IPS-18a (cell line): Measurements from ENCODE around the gene PPFIA4.

Experiments
- H3K27ac ChIP-seq: one replicate; pipeline ENCODE4 v1.5.1; 2013; ENCODE audit warnings: low read length
- H3K27me3 ChIP-seq: one replicate; pipeline ENCODE4 v1.6.1; 2013; ENCODE audit warnings: mild to moderate bottlenecking, low read length; ENCODE audit not compliant: control insufficient read depth, insufficient read depth
- H3K36me3 ChIP-seq: one replicate; pipeline ENCODE4 v1.6.1; 2013; ENCODE audit warnings: low read depth, low read length; ENCODE audit not compliant: control insufficient read depth
- H3K4me1 ChIP-seq: one replicate; pipeline ENCODE4 v1.6.1; 2013; ENCODE audit warnings: low read depth, low read length; ENCODE audit not compliant: control insufficient read depth
- H3K4me3 ChIP-seq: one replicate; pipeline ENCODE4 v1.5.1; 2013; ENCODE audit warnings: low read length
- H3K9ac ChIP-seq: one replicate; pipeline ENCODE4 v1.6.1; 2013; ENCODE audit warnings: mild to moderate bottlenecking, low read length, moderate library complexity
- H3K9me3 ChIP-seq: one replicate; pipeline ENCODE4 v1.6.1; 2013; ENCODE audit warnings: low read depth, low read length; ENCODE audit not compliant: control insufficient read depth

PPFIA4 gene

DNA sequence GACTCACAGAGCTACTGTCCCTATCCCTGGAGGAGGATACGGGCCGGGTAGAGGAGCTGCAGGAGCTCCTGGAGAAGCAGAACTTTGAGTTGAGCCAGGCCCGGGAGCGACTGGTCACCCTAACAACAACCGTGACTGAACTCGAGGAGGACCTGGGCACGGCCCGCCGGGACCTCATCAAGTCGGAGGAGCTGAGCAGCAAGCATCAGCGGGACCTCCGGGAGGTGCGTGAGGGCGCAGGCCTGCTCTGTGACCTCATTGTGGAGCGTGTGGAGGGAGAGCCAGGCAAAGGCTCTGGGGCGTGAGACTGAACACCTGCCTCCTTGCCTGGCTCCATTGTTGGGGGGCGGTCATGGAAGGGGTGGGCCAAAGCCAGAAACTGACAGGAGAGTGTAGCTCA lies 19.0 kb downstream of the PPFIA4 start:
- no peaks in the 10 kb centered on the region for H3K27me3 ChIP-seq
- H3K36me3 ChIP-seq: no peaks in the 10 kb centered on the region
- no peaks in the 10 kb centered on the region for H3K9me3 ChIP-seq
- H3K4me3 ChIP-seq: no peak overlapping the region
- no peak overlapping the region for H3K27ac ChIP-seq
- no peak overlapping the region for H3K9ac ChIP-seq
- H3K4me1 ChIP-seq: peaks cover 3% of the 10 kb centered on the region

DNA sequence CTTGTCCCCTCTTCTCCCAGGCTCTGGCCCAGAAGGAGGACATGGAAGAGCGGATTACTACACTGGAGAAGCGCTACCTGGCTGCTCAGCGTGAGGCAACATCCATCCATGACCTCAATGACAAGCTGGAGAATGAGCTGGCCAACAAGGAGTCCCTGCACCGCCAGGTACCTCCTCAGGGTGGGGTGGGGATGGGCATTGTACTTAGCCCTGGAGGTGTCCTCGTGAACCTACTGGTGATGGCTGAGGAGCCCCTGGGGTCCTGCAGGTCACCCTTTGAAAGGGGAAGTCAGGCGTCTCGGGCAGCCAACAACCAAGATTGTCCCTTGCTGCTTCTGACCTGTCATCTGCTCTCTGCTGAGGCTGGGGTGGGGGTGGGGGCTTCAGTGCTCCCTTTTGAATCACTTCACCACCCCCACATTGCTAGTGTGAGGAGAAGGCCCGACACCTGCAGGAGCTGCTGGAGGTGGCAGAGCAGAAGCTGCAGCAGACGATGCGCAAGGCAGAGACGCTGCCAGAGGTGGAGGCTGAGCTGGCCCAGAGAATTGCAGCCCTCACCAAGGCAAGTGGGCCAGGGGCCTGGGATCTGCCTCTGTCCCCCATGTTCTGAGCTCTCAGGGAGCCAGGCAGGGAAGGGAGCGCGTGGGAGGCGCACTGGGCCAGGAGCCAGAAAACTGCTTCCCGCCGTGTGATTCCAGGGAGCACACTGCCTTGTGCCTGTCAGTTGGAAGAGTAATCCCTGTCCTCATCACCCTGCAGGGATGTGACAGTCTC lies 19.7 kb downstream of the PPFIA4 start:
- Histone ChIP-seq H3K27me3 (no peaks in the 10 kb centered on the region), H3K27ac (no peak overlapping the region), H3K9me3 (no peaks in the 10 kb centered on the region), H3K4me3 (no peak overlapping the region), H3K9ac (no peak overlapping the region), H3K36me3 (no peaks in the 10 kb centered on the region), H3K4me1 (peaks cover 3% of the 10 kb centered on the region)

DNA sequence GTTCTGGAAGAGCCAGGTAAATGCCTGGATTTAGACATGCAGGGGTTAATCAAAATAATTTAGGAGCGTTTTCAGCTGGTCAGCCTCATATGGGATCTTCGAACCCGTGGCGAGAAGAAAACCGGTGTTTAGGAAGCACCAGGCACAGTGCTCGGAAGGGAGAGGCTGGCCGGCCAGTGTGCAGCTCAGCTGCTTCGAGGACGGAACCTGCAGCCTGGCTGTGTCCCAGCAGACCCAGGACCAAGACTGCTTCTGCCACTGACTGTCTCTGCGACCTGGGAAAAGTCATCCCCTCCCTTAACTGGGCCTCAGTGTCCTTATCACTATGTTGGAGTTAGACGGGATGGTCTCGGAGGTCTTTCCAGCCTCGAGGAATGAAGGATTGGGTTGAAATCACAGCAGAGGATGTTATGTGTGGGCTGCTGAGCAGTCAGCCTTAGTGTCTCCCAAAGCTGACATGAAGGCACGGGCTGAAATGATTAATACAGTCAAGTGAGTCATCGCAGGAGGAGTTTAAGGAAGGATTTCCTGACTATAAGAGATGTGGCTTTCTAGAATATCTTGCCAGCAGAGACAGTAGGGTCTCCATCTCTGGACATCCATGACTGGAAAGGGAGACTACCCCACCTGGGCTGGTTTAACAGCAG lies 20.8 kb downstream of the PPFIA4 start:
- no peaks in the 10 kb centered on the region for H3K9me3 ChIP-seq
- H3K36me3 ChIP-seq: no peaks in the 10 kb centered on the region
- H3K4me1 ChIP-seq: peaks cover 3% of the 10 kb centered on the region
- no peak overlapping the region for H3K4me3 ChIP-seq
- H3K27ac ChIP-seq: no peak overlapping the region
- no peak overlapping the region for H3K9ac ChIP-seq
- no peaks in the 10 kb centered on the region for H3K27me3 ChIP-seq

DNA sequence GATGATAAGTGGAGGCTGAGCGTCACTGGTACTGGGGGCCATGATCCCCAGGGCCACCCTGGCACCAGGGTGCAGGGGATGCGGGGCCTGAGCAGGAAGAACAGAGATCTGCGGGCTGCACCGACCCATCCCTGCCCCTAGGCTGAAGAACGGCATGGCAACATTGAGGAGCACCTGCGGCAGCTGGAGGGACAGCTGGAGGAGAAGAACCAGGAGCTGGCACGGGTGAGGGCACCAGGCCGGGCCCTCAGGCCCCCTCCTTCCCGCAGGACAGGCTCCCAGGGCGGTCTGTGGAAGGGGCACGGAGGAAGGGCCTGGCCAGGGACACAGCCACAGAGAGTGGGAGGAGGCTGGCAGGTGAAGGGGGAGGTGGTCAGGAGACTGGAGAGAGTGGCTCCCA lies 21.8 kb downstream of the PPFIA4 start:
- no peak overlapping the region for H3K27ac ChIP-seq
- H3K36me3 ChIP-seq: no peaks in the 10 kb centered on the region
- no peaks in the 10 kb centered on the region for H3K27me3 ChIP-seq
- H3K9ac ChIP-seq: no peak overlapping the region
- H3K4me3 ChIP-seq: no peak overlapping the region
- H3K9me3 ChIP-seq: no peaks in the 10 kb centered on the region
- H3K4me1 ChIP-seq: peaks cover 3% of the 10 kb centered on the region

DNA sequence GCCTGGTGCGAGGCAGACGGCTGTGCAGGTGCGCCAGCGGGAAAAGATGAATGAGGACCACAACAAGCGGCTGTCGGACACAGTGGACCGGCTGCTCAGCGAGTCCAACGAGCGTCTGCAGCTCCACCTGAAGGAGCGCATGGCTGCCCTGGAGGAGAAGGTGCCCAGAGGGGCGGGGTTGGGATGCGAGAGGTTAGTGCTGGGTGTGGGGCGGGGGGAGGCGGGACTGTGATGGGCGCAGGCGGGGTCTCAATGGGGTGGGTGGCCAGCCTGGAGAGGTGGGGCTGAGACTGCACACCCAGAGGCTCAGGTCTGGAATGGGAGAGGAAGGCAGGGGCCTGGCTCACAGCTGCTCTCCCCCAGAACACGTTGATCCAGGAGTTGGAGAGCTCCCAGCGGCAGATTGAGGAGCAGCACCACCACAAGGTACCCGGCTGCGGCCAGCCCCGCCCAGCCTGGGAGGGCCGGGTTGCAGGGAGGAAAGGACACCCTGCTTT lies 22.3 kb downstream of the PPFIA4 start:
- H3K4me1 ChIP-seq: peaks cover 4% of the 10 kb centered on the region
- no peaks in the 10 kb centered on the region for H3K27me3 ChIP-seq
- H3K9ac ChIP-seq: no peak overlapping the region
- H3K9me3 ChIP-seq: no peaks in the 10 kb centered on the region
- H3K4me3 ChIP-seq: no peak overlapping the region
- H3K27ac ChIP-seq: no peak overlapping the region
- H3K36me3 ChIP-seq: no peaks in the 10 kb centered on the region

DNA sequence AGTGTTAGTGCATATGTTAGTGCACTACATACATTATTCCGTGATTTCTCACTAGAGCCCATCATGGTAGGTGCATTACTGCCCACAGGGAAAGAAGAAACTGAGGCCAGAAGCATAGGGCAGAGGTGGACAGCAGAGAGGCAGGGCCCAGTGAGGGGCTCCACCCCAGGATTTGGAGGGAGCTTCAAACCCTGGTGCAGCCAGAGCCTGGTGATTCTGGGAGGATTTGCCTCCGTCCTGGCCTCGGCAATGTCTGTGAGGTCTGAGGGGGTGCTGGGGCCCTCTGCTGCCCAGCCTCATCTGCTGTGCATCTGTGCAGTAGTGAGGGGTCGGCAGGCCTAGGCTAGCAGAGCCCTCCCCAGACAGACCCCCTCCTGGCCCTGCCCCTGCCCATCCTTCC lies 22.8 kb downstream of the PPFIA4 start:
- Histone ChIP-seq H3K27me3 (no peaks in the 10 kb centered on the region), H3K27ac (no peak overlapping the region), H3K9ac (no peak overlapping the region), H3K4me1 (peaks cover 9% of the 10 kb centered on the region), H3K4me3 (no peak overlapping the region), H3K36me3 (no peaks in the 10 kb centered on the region), H3K9me3 (no peaks in the 10 kb centered on the region)

DNA sequence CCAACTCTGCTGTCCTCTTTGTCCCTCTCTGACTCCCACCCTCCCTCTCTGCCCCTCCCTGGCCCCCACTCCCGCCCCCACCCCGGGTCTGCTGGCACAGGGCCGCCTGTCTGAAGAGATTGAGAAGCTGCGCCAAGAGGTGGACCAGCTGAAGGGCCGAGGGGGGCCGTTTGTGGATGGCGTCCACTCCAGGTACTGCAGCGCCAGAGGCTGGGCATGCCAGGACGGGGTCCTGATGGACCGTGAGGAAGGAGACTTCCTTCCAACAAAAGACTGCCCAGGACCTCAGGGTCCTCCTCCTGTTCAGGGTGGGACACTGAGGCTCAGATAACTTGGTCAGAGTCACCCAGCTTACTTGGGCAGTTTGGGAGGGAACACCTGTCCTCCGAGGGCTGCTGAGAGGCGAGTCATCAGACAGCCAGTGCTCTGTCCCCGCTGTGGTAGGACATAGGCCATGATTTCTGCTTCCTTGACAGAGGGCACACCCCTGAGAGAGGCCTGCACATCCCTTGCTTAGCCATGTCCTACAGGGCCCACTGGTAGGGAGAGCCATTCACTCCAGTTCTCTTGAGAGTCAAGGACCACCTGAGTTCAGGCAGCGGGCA lies 23.4 kb downstream of the PPFIA4 start:
- Histone ChIP-seq H3K27me3 (no peaks in the 10 kb centered on the region), H3K36me3 (no peaks in the 10 kb centered on the region), H3K4me3 (no peak overlapping the region), H3K9me3 (no peaks in the 10 kb centered on the region), H3K4me1 (peaks cover 15% of the 10 kb centered on the region), H3K9ac (no peak overlapping the region), H3K27ac (no peak overlapping the region)

DNA sequence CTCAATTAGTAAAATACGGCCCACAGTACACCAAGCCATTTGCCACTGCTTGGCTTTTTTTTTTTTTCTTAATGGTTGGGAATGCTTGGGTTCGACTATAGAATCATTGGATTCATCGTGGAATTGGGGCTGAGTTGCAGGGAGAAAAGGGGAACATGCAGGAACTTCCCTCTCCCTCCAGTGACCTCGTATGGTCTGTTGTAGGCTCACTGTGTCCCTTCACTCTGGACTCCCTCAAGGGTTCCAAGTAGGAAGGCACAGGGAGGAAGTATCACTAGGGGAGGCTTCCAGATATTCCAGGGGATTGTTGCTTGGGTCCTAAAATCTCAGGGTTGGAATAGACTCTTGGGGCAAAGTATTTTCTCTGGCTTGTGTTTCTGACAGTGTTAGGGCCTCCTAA lies 24.5 kb downstream of the PPFIA4 start:
- Histone ChIP-seq H3K27me3 (no peaks in the 10 kb centered on the region), H3K4me1 (peaks cover 25% of the 10 kb centered on the region), H3K36me3 (no peaks in the 10 kb centered on the region), H3K9me3 (no peaks in the 10 kb centered on the region), H3K4me3 (no peak overlapping the region), H3K27ac (no peak overlapping the region), H3K9ac (no peak overlapping the region)

DNA sequence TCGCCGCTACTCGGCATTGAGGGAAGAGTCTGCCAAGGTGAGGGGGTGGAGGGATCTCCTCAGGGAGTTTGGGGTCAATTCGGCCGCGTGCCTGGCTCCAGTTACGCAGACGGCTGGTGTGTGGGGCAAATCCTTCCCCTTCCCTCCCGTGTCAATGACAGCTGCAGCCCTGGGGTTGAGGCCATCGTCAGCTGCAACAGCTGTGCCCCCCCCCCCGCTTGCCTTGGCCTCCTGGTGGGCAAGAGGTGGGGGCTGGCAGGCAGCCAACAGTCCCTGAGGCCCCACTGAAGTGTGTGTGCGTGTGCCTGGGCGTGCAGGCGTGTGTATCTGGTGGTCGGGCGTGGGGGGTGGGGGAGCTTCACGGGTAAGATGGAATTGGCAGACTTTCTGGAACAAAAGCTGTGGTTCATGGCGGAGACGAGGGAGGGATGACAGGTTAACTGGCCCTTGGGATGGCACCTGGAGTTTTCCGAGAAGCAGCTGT lies 25.6 kb downstream of the PPFIA4 start:
- H3K36me3 ChIP-seq: no peaks in the 10 kb centered on the region
- no peak overlapping the region for H3K9ac ChIP-seq
- no peak overlapping the region for H3K4me3 ChIP-seq
- no peaks in the 10 kb centered on the region for H3K27me3 ChIP-seq
- no peak overlapping the region for H3K27ac ChIP-seq
- H3K9me3 ChIP-seq: no peaks in the 10 kb centered on the region
- peaks cover 25% of the 10 kb centered on the region for H3K4me1 ChIP-seq

DNA sequence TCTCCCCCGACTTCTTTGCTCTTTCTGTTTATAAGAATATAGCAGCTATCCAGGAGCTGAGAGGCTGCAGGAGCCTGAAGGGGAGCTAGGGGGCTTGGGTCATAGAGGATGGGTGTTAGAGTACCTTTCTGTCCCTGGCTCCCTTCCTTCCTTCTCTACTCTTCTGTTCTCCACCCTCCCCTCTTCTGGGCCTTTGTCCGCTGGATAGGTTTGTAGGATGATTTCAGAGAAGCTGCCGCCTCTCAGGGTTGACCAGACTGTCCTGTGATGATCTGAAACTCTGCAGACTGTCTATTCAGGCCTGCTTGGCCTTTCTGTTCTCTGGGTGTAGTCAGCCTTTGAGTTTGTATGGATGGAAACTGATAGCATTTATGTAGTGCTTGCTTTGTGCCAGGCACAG lies 26.3 kb downstream of the PPFIA4 start:
- no peaks in the 10 kb centered on the region for H3K36me3 ChIP-seq
- H3K27ac ChIP-seq: no peak overlapping the region
- no peaks in the 10 kb centered on the region for H3K27me3 ChIP-seq
- H3K4me3 ChIP-seq: no peak overlapping the region
- no peak overlapping the region for H3K9ac ChIP-seq
- H3K4me1 ChIP-seq: peaks cover 25% of the 10 kb centered on the region
- no peaks in the 10 kb centered on the region for H3K9me3 ChIP-seq

DNA sequence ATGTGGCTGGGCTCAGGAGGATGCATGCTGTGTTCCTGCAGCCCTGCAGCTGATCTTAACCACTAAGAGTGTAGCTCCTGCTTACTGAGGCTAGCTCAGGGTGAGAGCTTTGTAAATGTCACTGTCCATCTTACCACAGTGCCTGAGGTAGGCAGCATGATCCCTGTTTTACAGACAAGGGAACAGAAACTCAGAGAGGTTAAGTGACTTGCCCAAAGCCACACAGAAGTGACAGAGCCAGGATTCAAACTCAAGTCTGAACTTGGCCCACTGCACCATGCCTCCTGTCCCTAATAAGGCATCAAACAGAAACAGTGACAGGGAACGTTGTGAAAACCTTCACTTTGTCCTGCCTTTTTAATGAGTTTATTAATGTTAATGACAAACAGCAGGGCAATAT lies 27.9 kb downstream of the PPFIA4 start:
- Histone ChIP-seq H3K27me3 (no peaks in the 10 kb centered on the region), H3K9ac (no peak overlapping the region), H3K27ac (no peak overlapping the region), H3K36me3 (no peaks in the 10 kb centered on the region), H3K4me1 (peaks cover 22% of the 10 kb centered on the region), H3K4me3 (no peak overlapping the region), H3K9me3 (no peaks in the 10 kb centered on the region)
